GM12875 (cell line): ENCODE measurements around the gene SMIM38.

Source experiments
- H3K4me3 ChIP-seq: one replicate; pipeline ENCODE4 v1.5.1; 2011; ENCODE audit warnings: low read depth, low read length, control low read depth
- TF ChIP-seq, protein P1 (sequence below): IDR thresholded peaks from 2 replicates; pipeline ENCODE4 v1.5.1; 2011; ENCODE audit warnings: low read depth, mild to moderate bottlenecking, control low read depth, inconsistent platforms, low read length, moderate library complexity, borderline replicate concordance; ENCODE audit not compliant: insufficient read depth

The SMIM38 gene

GRCh38 chr11:69162505-69162904, 6.8 kb downstream of the SMIM38 start:
- no peak overlapping the region for H3K4me3 ChIP-seq
- TF ChIP-seq, protein P1, sequence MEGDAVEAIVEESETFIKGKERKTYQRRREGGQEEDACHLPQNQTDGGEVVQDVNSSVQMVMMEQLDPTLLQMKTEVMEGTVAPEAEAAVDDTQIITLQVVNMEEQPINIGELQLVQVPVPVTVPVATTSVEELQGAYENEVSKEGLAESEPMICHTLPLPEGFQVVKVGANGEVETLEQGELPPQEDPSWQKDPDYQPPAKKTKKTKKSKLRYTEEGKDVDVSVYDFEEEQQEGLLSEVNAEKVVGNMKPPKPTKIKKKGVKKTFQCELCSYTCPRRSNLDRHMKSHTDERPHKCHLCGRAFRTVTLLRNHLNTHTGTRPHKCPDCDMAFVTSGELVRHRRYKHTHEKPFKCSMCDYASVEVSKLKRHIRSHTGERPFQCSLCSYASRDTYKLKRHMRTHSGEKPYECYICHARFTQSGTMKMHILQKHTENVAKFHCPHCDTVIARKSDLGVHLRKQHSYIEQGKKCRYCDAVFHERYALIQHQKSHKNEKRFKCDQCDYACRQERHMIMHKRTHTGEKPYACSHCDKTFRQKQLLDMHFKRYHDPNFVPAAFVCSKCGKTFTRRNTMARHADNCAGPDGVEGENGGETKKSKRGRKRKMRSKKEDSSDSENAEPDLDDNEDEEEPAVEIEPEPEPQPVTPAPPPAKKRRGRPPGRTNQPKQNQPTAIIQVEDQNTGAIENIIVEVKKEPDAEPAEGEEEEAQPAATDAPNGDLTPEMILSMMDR, result no peak

GRCh38 chr11:69163842-69164241, 8.1 kb downstream of the SMIM38 start:
- no peak overlapping the region for H3K4me3 ChIP-seq
- TF ChIP-seq, protein P1, result no peak

DNA sequence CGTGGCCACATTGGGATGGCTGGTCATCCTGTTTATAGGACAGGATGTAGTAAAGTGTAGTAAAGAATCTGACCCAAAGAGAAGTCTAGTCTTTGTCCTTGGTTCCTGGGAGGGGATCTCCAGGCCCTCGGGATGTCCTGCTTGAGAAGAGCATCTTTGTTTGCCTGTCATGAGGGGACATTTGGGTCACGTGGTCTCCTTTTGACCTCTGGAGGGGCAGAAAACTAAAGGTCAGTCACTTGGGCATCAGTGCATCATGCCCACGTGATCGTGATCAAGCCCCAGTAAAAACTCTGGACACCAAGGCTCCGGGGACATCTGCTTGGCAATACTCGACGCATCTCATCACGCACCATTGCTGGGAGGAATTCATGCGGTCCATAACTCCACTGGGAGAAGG, 9.1 kb downstream of the SMIM38 start:
- H3K4me3 ChIP-seq, result no peak overlapping the region
- TF ChIP-seq, protein P1, result no peak

GRCh38 chr11:69165775-69166174, 10.0 kb downstream of the SMIM38 start:
- TF ChIP-seq, protein P1, result no peak
- H3K4me3 ChIP-seq, result no peak overlapping the region

GRCh38 chr11:69166218-69167115, 10.7 kb downstream of the SMIM38 start:
- no peak overlapping the region for H3K4me3 ChIP-seq
- TF ChIP-seq, protein P1, result no peak

DNA sequence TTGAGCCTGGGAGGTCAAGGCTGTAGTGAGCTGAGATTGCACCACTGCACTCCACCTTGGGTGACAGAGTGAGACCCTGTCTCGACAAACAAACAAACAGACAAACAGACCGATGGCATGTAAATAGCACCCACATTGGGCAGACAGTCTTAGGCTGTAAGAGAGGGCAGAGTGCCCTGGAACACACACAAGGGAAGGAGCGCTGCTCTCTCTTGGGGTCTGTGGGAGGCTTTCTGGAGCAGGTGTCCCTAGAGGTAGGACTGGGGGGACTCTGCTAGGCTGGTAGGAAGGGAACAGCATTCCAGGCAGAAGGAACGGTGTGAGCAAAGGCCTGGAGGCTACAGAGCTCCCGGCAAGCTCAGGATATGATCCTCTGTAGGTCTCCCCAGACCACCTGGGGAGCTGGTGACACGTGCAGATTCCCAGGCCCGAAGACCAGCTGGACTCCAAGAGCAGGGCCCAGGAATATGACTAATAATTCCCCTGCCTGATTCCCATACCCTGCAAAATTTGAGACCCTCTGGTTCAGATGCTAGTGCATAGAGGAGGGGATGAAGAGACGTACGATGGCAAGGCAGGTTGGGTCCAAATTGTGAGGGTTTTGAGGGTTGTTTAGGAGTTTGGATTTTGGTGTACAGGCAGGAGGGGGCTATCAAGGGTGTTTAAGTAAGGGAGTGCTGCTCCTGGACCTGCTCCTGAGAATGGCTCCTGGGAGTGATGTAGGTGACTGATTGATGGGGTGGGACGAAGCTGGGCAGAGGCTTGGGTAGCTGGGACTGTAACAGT, 11.6 kb downstream of the SMIM38 start:
- TF ChIP-seq, protein P1, result no peak
- no peak overlapping the region for H3K4me3 ChIP-seq
